ENCODE measurements around the gene SUPV3L1. TPM values are rescaled to one million over a fixed set of nuclear protein-coding genes. Genes with fewer than 3 reads are reported as not detected.

The SUPV3L1 gene
- total and polyA plus RNA-seq, 10 of the 15 experiments (the other 5 are each of a cell fraction or from before 2014, with no cell fraction given): 18.4 to 57.8 (median 44.2) TPM

GRCh38 chr10:69230128-69230527, 50.1 kb downstream of the SUPV3L1 start:
- RAD21 ChIA-PET (ENCODE audit: unreplicated experiment): interaction anchor here (1.0 to 1.9 kb wide), 7 partner anchors 109 to 236 kb away, joined by 3 to 6 read pairs (median 4); partner anchors contain the start of gene SRGN
- H3K4me2 ChIP-seq (ENCODE audit: control insufficient read depth, insufficient read depth): no peak overlapping the region
- H3K4me1 ChIP-seq (ENCODE audit: control insufficient read depth, insufficient read depth, low read length): peaks cover 24% of the 10 kb centered on the region
- H4K20me1 ChIP-seq (ENCODE audit: control insufficient read depth, insufficient read depth): no peaks in the 10 kb centered on the region
- no peaks in the 10 kb centered on the region for H3K36me3 ChIP-seq (ENCODE audit: control insufficient read depth in 2 of 2, insufficient read depth in 2 of 2, low read length in 1 of 2)
- no peak overlapping the region for H3K27ac ChIP-seq (ENCODE audit: control insufficient read depth, insufficient read depth)
- POLR2A ChIA-PET: interaction anchor here (1.2 to 1.9 kb wide), 2 partner anchors 24 to 105 kb away, joined by 4 to 6 read pairs; no protein-coding TSS in a partner anchor
- BruUV-seq (replicated peaks): no TSS peak
- SMC1A ChIA-PET (ENCODE audit: uncharacterized antibody, unreplicated experiment): interaction anchor here (1.2 to 3.1 kb wide), 5 partner anchors 57 to 143 kb away, joined by 3 to 15 read pairs (median 5); partner anchors contain the start of gene SRGN
- DNase-seq (ENCODE audit: low read depth, low spot score) (no peak), ATAC-seq (no peak), FAIRE-seq (no peak)
- no peak overlapping the region for H3K4me3 ChIP-seq
- CTCF ChIA-PET: interaction anchor here (1.0 to 3.2 kb wide), 10 partner anchors 8 to 241 kb away, joined by 3 to 25 read pairs (median 4); no protein-coding TSS in a partner anchor
- H3K9ac ChIP-seq (ENCODE audit: control insufficient read depth, insufficient read depth, low read length): no peak overlapping the region
- H3K79me2 ChIP-seq (ENCODE audit: control insufficient read depth, insufficient read depth, low read length): no peaks in the 10 kb centered on the region
- in situ Hi-C loops (cut with MboI): loop anchor here (5.0 kb wide), 2 partner anchors 172 to 277 kb away; no protein-coding TSS in a partner anchor
- intact Hi-C loops (cut with micrococcal nuclease; ENCODE audit: unreplicated experiment): no loop called here
- no peaks in the 10 kb centered on the region for H3K27me3 ChIP-seq (replicated peaks in 1 of 2; ENCODE audit: control insufficient read depth in 2 of 2, insufficient read depth in 2 of 2, low read length in 1 of 2)
- H2AFZ ChIP-seq (ENCODE audit: control insufficient read depth, low read depth, low read length): no peak overlapping the region
- no peaks in the 10 kb centered on the region for H3K9me3 ChIP-seq (replicated peaks; ENCODE audit: control insufficient read depth, insufficient read depth, low read length)
- WGBS (ENCODE audit: insufficient coverage, insufficient replicate concordance, low lambda C conversion rate, missing lambda C conversion rate): 71% methylated on average over 5 of the region's 5 CpGs
- TF ChIP-seq CEBPB (IDR thresholded peaks at IDR 0.05; ENCODE audit: borderline replicate concordance in 1 of 2, low read depth in 2 of 2, low read length in 2 of 2) (no peak), NFYB (IDR thresholded peaks at IDR 0.05; ENCODE audit: insufficient read depth, low read depth, low read length) (no peak), PKNOX1 (IDR thresholded peaks at IDR 0.05) (no peak), NFIC (IDR thresholded peaks at IDR 0.05; ENCODE audit: low read depth, low read length) (no peak), TCF7 (IDR thresholded peaks at IDR 0.05; ENCODE audit: borderline replicate concordance) (no peak), BRCA1 (IDR thresholded peaks at IDR 0.05; ENCODE audit: low read depth, low read length) (no peak), RELB (IDR thresholded peaks at IDR 0.05; ENCODE audit: low read depth) (no peak), SRF (IDR thresholded peaks at IDR 0.05; ENCODE audit: low read depth in 2 of 2, low read length in 2 of 2) (no peak), ELK1 (IDR thresholded peaks at IDR 0.05; ENCODE audit: low read depth, low read length) (no peak), TCF12 (IDR thresholded peaks at IDR 0.05; ENCODE audit: low read depth, low read length) (no peak), SMC3 (IDR thresholded peaks at IDR 0.05; ENCODE audit: borderline replicate concordance, low read length) (no peak), NFXL1 (IDR thresholded peaks at IDR 0.05; ENCODE audit: borderline replicate concordance) (no peak), HDGF (IDR thresholded peaks at IDR 0.05) (no peak), DPF2 (IDR thresholded peaks at IDR 0.05) (no peak), REST (IDR thresholded peaks at IDR 0.05; ENCODE audit: low read depth, low read length) (no peak), PBX3 (IDR thresholded peaks at IDR 0.05; ENCODE audit: insufficient replicate concordance, low read depth, low read length) (no peak)

All from GM12878 (cell line).